ENCODE results near the gene JAM3. TPM values are rescaled to one million over a fixed set of nuclear protein-coding genes. Genes with fewer than 3 reads are reported as not detected.

The JAM3 gene
- total and polyA plus RNA-seq, 10 of the 15 experiments (the other 5 are each of a cell fraction or from before 2014, with no cell fraction given) = 0.04 to 1.1 (median 0.32) TPM; not detected in 1

GRCh38 chr11:134196756-134197155 is 127.9 kb downstream of the JAM3 start:
- in situ Hi-C loops (cut with MboI) (no loop called here), intact Hi-C loops (cut with micrococcal nuclease; ENCODE audit: unreplicated experiment) (no loop called here)
- H3K4me1 ChIP-seq (ENCODE audit: control insufficient read depth, insufficient read depth, low read length) = no peaks in the 10 kb centered on the region
- no peak for ATAC-seq
- POLR2A ChIA-PET = no interaction called here
- no peak for FAIRE-seq
- 100% methylated on average over 4 of the region's 4 CpGs for WGBS (ENCODE audit: insufficient coverage, insufficient replicate concordance, low lambda C conversion rate, missing lambda C conversion rate)
- TF ChIP-seq KDM1A (IDR thresholded peaks at IDR 0.05; ENCODE audit: borderline replicate concordance) (no peak), NFIC (IDR thresholded peaks at IDR 0.05; ENCODE audit: low read depth, low read length) (no peak), HCFC1 (IDR thresholded peaks at IDR 0.05; ENCODE audit: low read length) (no peak), BCL11A (IDR thresholded peaks at IDR 0.05; ENCODE audit: low read depth, low read length) (no peak), EP300 (IDR thresholded peaks at IDR 0.05; ENCODE audit: borderline replicate concordance in 1 of 2, control insufficient read depth in 1 of 2, low read depth in 2 of 2, low read length in 2 of 2) (no peak), TCF7 (IDR thresholded peaks at IDR 0.05; ENCODE audit: borderline replicate concordance) (no peak), ZNF622 (IDR thresholded peaks at IDR 0.05) (no peak), BACH1 (IDR thresholded peaks at IDR 0.05; ENCODE audit: borderline replicate concordance) (no peak), POU2F2 (IDR thresholded peaks at IDR 0.05; ENCODE audit: borderline replicate concordance, low read depth, low read length) (no peak), CBX5 (IDR thresholded peaks at IDR 0.05; ENCODE audit: low read depth) (no peak)
- TF ChIP-seq, protein P1, sequence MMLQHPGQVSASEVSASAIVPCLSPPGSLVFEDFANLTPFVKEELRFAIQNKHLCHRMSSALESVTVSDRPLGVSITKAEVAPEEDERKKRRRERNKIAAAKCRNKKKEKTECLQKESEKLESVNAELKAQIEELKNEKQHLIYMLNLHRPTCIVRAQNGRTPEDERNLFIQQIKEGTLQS (IDR thresholded peaks at IDR 0.05; ENCODE audit: borderline replicate concordance, extremely low read depth, low read depth, low read length) = no peak
- CTCF ChIA-PET = no interaction called here
- SMC1A ChIA-PET (ENCODE audit: uncharacterized antibody, unreplicated experiment) = no interaction called here
- no peaks in the 10 kb centered on the region for H3K79me2 ChIP-seq (ENCODE audit: control insufficient read depth, insufficient read depth, low read length)
- H3K36me3 ChIP-seq (ENCODE audit: control insufficient read depth in 2 of 2, insufficient read depth in 2 of 2, low read length in 1 of 2) = peaks cover 8 to 23% of the 10 kb centered on the region in 2 experiments
- H2AFZ ChIP-seq (ENCODE audit: control insufficient read depth, low read depth, low read length) = no peak overlapping the region
- H3K27me3 ChIP-seq (replicated peaks in 1 of 2; ENCODE audit: control insufficient read depth in 2 of 2, insufficient read depth in 2 of 2, low read length in 1 of 2) = no peaks in the 10 kb centered on the region
- no peak overlapping the region for H3K4me3 ChIP-seq
- no peak overlapping the region for H3K9ac ChIP-seq (ENCODE audit: control insufficient read depth, insufficient read depth, low read length)
- H3K9me3 ChIP-seq (replicated peaks; ENCODE audit: control insufficient read depth, insufficient read depth, low read length) = no peaks in the 10 kb centered on the region
- no peak overlapping the region for H3K4me2 ChIP-seq (ENCODE audit: control insufficient read depth, insufficient read depth)
- RAD21 ChIA-PET (ENCODE audit: unreplicated experiment) = no interaction called here
- no peak overlapping the region for H3K27ac ChIP-seq (ENCODE audit: control insufficient read depth, insufficient read depth)
- BruUV-seq (replicated peaks) = no TSS peak
- H4K20me1 ChIP-seq (ENCODE audit: control insufficient read depth, insufficient read depth) = no peaks in the 10 kb centered on the region; the same call in 1 of the 2 replicates
- DNase-seq (ENCODE audit: low read depth, low spot score) = no peak

All from GM12878 (cell line).